NCI-H345 (cell line): ENCODE measurements around the gene CCDC197.

ENCODE experiments used
- DNase-seq: peaks from one replicate; lab custom pipeline; 2025; lab: John Stamatoyannopoulos, UW

The CCDC197 gene

DNA sequence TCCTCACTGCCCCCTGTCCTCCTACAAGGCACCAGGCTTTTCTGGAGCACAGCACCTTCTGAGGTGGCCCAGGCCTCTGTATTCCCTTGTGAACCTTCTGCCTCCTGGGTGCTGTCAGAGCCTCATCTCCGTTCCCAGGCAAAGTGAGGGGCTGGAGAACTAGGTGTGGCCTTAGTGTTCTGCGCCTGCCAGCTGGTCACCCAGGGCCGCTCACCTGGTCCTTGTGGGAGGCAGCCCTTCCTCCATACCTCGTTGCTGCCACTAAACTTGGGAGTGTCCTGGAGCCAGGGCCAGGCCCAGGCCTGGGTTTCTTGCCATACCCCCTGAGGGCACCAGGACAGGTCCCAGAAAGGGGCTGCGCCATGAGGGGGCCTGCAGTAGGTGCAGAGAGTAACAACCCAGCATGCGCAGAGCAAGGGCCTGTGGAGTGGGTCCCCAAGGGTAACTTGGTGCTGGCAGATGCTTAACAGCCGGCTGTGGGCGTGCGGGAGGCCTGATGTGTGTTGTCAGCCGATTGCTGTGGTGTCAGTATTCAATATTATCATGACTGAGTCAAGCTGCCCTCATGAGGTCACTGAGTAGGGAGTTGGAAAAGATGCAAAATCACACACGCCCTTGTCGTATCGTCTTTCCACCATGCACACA, 46.1 kb downstream of the CCDC197 start:
- DNase-seq, result no peak

- DNase-seq, result no peak
Observed at GRCh38 chr14:94043756-94044475, 46.8 kb downstream of the CCDC197 start.

DNA sequence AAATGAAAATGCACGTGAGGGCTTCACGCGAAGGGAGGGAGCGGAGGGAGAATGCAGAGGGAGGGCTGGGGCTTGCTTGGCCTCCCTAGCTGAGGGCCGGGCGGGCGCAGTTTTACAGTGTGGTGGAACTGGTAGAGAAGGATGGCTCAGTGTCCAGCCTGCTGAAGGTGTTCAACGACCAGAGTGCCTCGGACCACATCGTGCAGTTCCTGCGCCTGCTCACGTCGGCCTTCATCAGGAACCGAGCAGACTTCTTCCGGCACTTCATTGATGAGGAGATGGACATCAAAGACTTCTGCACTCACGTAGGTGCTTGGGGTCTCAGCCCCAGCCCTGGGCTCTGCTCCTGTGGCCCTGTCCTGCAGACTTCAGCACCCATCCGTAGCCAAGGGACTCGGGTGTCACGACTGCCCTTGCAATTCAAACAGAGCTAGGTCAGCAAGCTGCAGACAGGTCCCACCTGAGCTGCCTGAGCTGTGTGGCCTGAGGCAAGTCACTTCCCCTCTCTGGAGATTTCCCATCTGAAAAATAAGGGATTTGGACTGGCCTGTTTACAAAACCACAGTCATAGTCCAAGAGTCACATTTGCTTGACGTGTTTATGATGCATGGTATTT, 47.5 kb downstream of the CCDC197 start:
- no peak for DNase-seq

DNA sequence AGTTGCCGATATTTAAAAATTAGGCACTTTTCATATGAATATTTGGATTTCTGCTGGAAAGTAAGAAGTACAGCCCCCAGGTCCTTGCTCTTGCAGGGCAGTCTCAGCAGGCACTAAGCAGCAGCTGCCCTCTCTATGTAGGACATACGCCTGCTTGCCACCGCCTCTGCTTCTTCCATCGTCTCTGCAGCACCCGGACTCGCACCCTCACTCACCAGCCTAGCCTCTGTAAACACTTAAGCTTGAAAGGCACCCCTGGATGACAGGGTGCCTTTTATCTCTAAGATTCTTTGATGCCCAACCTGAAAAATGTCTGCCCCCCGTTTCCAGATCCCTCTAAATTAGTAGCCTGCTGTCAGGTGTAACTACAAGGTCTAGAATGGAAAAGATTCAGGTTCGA, 48.0 kb downstream of the CCDC197 start:
- no peak for DNase-seq

GRCh38 chr14:94045563-94046345, 48.7 kb downstream of the CCDC197 start:
- no peak for DNase-seq

GRCh38 chr14:94046696-94047250, 49.7 kb downstream of the CCDC197 start:
- DNase-seq, result no peak

DNA sequence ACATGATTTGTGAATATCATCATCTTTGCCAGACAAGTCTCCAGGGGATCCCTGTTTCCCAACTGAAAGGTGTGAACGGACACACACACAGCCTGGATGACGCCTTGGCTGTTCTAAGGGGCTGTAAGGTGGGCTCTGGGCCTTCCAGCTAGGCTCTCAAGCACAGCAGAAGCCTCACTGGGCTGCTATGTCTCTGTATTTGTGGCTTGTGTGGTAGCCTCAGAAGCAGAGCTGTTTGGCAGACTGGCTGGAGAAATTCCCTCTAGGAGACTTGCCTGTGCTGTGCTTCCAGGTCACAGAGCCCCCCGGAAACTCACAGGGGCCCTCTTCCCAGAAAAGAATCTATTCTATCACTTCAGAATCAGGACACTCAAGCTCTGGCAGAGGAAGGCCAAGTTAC, 50.5 kb downstream of the CCDC197 start:
- DNase-seq, result no peak

GRCh38 chr14:94048691-94049624, 51.9 kb downstream of the CCDC197 start:
- DNase-seq, result peak; percentile 78

GRCh38 chr14:94049625-94050023, 52.5 kb downstream of the CCDC197 start:
- DNase-seq, result no peak

DNA sequence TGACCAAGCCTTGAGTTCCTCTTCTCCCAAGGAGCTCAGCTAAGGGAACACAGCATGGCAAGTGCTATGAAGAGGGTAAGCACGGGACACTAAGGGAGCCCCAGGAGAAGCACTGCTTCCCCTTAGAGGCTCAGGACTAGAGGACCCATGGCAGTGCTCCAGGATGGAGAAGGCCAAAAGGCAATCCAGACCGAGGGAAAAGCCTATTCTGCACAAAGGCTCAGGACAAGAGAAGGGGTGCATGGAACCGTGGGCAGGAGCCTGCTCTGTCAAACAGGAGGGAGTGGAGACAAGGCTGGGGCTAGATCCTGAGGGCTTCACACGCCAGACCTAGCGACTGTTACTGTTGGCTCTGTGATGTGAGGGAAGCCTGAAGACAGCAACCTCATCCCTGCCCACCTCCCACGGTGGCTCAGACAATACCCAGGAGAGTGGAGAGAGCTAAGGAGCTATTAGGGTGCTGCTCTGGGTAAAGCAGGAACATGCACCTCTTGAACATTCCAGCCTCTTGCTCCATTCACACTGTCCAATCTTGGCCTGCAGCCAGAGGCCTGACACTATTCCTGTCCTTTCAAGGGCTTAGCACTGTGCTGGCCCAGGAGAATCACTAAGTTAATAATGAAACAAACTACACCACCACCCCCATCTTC, 53.3 kb downstream of the CCDC197 start:
- DNase-seq, result no peak

DNA sequence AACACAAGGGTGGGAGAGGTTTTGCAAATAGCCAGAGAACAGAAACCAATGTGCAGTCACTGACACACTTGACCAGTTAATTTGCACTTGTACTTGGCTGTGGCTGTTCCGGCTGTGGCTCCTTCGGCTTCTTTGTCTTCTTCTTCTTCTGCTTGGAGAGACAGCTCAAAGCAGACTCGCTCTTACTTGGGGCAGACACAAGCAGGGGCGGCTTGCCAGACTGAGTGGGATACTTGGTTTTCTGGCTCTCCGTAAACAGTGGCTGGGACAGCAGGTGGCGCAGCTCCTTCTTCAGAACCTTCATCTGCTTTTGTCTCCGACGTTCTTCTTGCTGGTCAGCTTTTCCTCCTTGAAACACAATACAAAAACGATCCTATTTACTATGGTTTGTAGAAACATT, 54.0 kb downstream of the CCDC197 start:
- no peak for DNase-seq

GRCh38 chr14:94051779-94052178, 54.7 kb downstream of the CCDC197 start:
- no peak for DNase-seq

DNA sequence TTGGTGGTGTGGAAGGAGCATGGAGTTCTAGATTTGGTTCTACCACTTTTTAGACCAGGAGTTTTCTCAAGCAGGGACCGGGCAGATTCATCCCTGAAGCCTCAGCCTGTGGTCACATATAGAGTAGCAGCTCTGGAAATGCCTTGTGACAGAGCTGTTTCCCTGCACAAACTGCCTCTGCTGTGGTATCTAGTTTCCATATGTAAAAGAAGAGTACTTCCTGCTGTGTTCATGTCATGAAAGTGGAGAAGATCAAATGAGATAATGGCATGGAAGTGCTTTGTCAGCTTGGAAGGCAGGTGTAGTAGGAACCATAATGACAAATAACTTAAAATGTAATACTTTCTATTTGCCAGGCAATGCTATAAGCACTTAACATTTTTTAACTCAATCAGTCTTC, 55.1 kb downstream of the CCDC197 start:
- DNase-seq, result peak; percentile 16

GRCh38 chr14:94052662-94053061, 55.6 kb downstream of the CCDC197 start:
- DNase-seq, result no peak

DNA sequence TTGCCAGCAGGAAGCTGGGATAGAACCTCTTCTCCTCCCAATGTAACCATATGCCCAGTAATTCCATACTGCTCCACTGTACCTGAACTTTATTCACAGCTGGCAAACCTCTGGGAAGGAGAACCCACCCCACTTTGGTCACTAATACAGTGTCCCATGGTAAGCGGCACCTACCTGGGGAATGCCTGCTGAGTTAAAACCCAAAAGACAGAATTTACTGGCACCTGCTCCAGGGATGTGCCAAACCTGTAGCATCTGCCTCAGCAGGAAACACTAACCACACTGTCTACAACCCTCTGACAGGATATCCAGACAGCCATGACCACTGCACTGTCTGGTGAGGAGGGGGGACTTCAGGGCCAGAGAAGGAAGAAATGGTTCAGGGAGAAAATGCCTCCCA, 57.3 kb downstream of the CCDC197 start:
- no peak for DNase-seq

DNA sequence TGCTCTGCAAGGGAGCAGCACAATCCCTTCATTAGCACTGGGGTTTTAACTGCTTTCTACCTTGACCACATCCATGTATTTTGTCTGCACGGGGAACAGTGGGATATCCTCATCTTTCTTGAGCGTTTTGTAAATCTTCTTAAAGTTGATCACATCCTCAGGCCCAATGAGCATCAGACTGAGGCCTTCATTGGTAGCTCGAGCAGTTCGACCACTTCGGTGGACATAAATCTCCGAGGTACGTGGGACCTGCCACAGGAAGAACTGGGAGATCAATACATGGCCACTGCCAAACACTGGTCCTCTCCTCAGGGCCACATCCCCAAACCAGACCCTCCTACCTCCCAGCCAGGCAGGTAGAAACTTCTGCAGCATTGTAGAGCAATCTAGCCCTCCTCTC, 57.8 kb downstream of the CCDC197 start:
- no peak for DNase-seq

DNA sequence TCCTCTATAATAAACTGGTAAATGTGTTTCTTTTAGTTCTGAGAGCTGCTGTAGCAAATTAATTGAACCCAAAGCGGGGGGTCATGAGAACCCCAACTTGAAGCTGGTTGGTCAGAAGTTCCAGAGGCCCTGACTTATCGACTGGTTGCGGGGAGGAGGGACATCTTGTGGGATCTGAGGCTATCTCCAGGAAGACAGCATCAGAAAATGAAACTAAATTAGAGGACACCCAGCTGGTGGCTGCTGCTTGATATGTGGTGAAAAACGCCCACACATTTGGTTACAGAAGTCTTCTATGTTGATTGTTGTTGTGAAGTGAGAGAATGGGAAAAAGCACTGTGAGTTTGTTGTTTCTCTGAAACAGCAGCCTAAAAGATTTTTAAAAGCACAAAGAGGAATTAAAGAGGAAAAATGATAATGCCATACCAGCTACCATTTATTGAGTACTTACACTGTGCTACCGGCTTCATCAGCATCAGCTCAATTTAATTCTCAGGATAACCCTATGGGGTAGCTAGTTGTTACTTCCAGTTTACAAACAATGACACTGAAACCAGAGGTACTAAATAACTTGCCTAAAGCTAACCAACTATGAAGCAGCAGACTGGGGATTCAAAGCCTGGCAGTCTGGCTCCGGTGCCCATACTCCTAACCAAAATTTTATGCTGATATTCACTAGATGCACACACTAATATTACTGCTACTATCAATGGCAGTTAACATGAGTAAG, 59.6 kb downstream of the CCDC197 start:
- DNase-seq, result no peak

- DNase-seq, result no peak
Observed at GRCh38 chr14:94058128-94058673, 61.1 kb downstream of the CCDC197 start.
